HG03432 (cell line): ENCODE results near the gene ARSJ.
"Not testable (repeated sequence)": the region's sequence is repeated elsewhere in the genome, so short reads cannot be mapped to it uniquely, and the experiment has no call there.

Experiments used
- ATAC-seq: cut with Tn5 transposase; IDR thresholded peaks from one replicate; pipeline ENCODE4 v1.9.1; 2021; ENCODE audit warnings: mild to moderate bottlenecking, moderate library complexity; ENCODE audit not compliant: unreplicated experiment

ARSJ gene

GRCh38 chr4:113959539-113959937 lies 19.9 kb downstream of the ARSJ start:
- no peak for ATAC-seq

GRCh38 chr4:113958766-113959538 lies 20.5 kb downstream of the ARSJ start:
- ATAC-seq, result peak; percentile 68

- no peak for ATAC-seq
Measured at GRCh38 chr4:113957956-113958355, 21.5 kb downstream of the ARSJ start.

- ATAC-seq, result peak; percentile 58
Measured at GRCh38 chr4:113955948-113956347, 23.5 kb downstream of the ARSJ start.

GRCh38 chr4:113955411-113955810 lies 24.0 kb downstream of the ARSJ start:
- no peak for ATAC-seq

GRCh38 chr4:113953888-113954287 lies 25.6 kb downstream of the ARSJ start:
- no peak for ATAC-seq

- ATAC-seq, result peak; percentile 89
Measured at GRCh38 chr4:113952452-113953029, 26.9 kb downstream of the ARSJ start.

GRCh38 chr4:113951263-113951662 lies 28.2 kb downstream of the ARSJ start:
- no peak for ATAC-seq

GRCh38 chr4:113950207-113950606 lies 29.2 kb downstream of the ARSJ start:
- no peak for ATAC-seq

- ATAC-seq, result no peak
Measured at GRCh38 chr4:113947484-113947883, 32.0 kb downstream of the ARSJ start.

GRCh38 chr4:113945906-113946305 lies 33.5 kb downstream of the ARSJ start:
- ATAC-seq, result no peak

- ATAC-seq, result no peak
Measured at GRCh38 chr4:113943863-113944262, 35.6 kb downstream of the ARSJ start.

GRCh38 chr4:113943085-113943484 lies 36.4 kb downstream of the ARSJ start:
- no peak for ATAC-seq

GRCh38 chr4:113941836-113942235 lies 37.6 kb downstream of the ARSJ start:
- no peak for ATAC-seq

- not testable (repeated sequence) for ATAC-seq
Measured at GRCh38 chr4:113940103-113940502, 39.3 kb downstream of the ARSJ start.

- no peak for ATAC-seq
Measured at GRCh38 chr4:113935190-113935589, 44.3 kb downstream of the ARSJ start.

- ATAC-seq, result not testable (repeated sequence)
Measured at GRCh38 chr4:113924706-113925105, 54.7 kb downstream of the ARSJ start.

- ATAC-seq, result no peak
Measured at GRCh38 chr4:113921089-113921794, 58.2 kb downstream of the ARSJ start.

- no peak for ATAC-seq
Measured at GRCh38 chr4:113919611-113920010, 59.8 kb downstream of the ARSJ start.

GRCh38 chr4:113919145-113919544 lies 60.3 kb downstream of the ARSJ start:
- no peak for ATAC-seq

- ATAC-seq, result no peak
Measured at GRCh38 chr4:113908829-113909228, 70.6 kb downstream of the ARSJ start.

GRCh38 chr4:113907559-113907958 lies 71.9 kb downstream of the ARSJ start:
- no peak for ATAC-seq
